Tibial artery (tissue), 4 donors: Measurements from ENCODE around the gene CSNK2B.

Source experiments
- DNase-seq, 2 donors: peaks; one replicate each; pipeline ENCODE4 v3.0.0-alpha.2; 2019
- H3K27ac ChIP-seq, 2 donors: fragments of 200-600 bp; sonication (generic) in 1 of 2; 1 replicate in 1 of 2; 2 replicates in 1 of 2; pipeline ENCODE4 v1.5.1; 2018 to 2019; ENCODE audit warnings: mild to moderate bottlenecking in 1 of 2
- H3K27me3 ChIP-seq, 2 donors: fragments of 200-600 bp; sonication (generic) in 1 of 2; one replicate each; pipeline versions ENCODE4 v1.5.1 to v1.6.0; 2016 to 2019
- H3K36me3 ChIP-seq, 3 donors: fragments of 200-600 bp; sonication (generic) in 2 of 3; one replicate each; pipeline ENCODE4 v1.5.1; 2016 to 2019; ENCODE audit warnings: mild to moderate bottlenecking in 2 of 3
- H3K4me1 ChIP-seq, 4 donors: fragments of 200-600 bp; sonication (generic) in 2 of 4; 1 replicate in 3 of 4; 2 replicates in 1 of 4; pipeline ENCODE4 v1.5.1; 2016 to 2019
- H3K4me3 ChIP-seq, 2 donors: fragments of 200-600 bp; sonication (generic) in 1 of 2; 1 replicate in 1 of 2; 2 replicates in 1 of 2; pipeline ENCODE4 v1.5.1; 2018 to 2019; ENCODE audit warnings: mild to moderate bottlenecking in 2 of 2
- H3K9me3 ChIP-seq, 3 donors: fragments of 200-600 bp; sonication (generic) in 1 of 3; one replicate each; pipeline ENCODE4 v1.5.1; 2016 to 2019
- CTCF ChIP-seq, 2 experiments: fragments of 200-600 bp in 1 of 2; fragments of 450-650 bp in 1 of 2; IDR thresholded peaks; one replicate each; pipeline ENCODE4 v1.5.1; 2017 to 2019; ENCODE audit warnings: antibody characterized with exemption in 2 of 2, mild to moderate bottlenecking in 1 of 2, moderate library complexity in 1 of 2
- intact Hi-C: fragments of 100-400 bp; cut with DNase I; formaldehyde crosslinking; loops from one replicate; pipeline ENCODE4 v1.15.0; 2023; ENCODE audit warnings: low total_unique reads

The CSNK2B gene

GRCh38 chr6:31660381-31661261 is 5.3 kb upstream of the CSNK2B start, which contains the start of gene C6orf47:
TSS of gene C6orf47 (minus strand) at chr6:31660778. CDS start at chr6:31659947, 831 bp downstream.
- Histone ChIP-seq H3K4me3 (peak within 1 kb of the TSS; percentile 67 to 68), H3K27ac (peak within 1 kb of the TSS; percentile 78 to 81), H3K36me3 (peaks cover 4 to 49% (median 24%) of the 10 kb centered on the region in 3 donors), H3K4me1 (peaks cover 6 to 68% (median 51%) of the 10 kb centered on the region in 4 donors), H3K9me3 (no peaks in the 10 kb centered on the region), H3K27me3 (no peaks in the 10 kb centered on the region)
- no peak for TF ChIP-seq CTCF (IDR thresholded peaks at IDR 0.05)
- DNase-seq, result peak; percentile 88 to 94
- intact Hi-C loops, result no loop called here

- H3K4me3 ChIP-seq, result peak overlapping the region; percentile 67 to 68
- H3K4me1 ChIP-seq, result peaks cover 6 to 67% (median 53%) of the 10 kb centered on the region in 4 donors
- intact Hi-C loops, result no loop called here
- no peaks in the 10 kb centered on the region for H3K27me3 ChIP-seq
- H3K9me3 ChIP-seq, result no peaks in the 10 kb centered on the region
- DNase-seq, result no peak
- peaks cover 4 to 41% (median 24%) of the 10 kb centered on the region in 3 donors for H3K36me3 ChIP-seq
- no peak for TF ChIP-seq CTCF (IDR thresholded peaks at IDR 0.05)
- H3K27ac ChIP-seq, result peak overlapping the region; percentile 78 to 81
Measured at GRCh38 chr6:31661262-31662123, 4.4 kb upstream of the CSNK2B start.

- H3K4me1 ChIP-seq, result peaks cover 6 to 73% (median 60%) of the 10 kb centered on the region in 4 donors
- H3K36me3 ChIP-seq, result peaks cover 6 to 35% (median 23%) of the 10 kb centered on the region in 3 donors
- H3K4me3 ChIP-seq, result no peak overlapping the region
- DNase-seq, result no peak
- intact Hi-C loops, result no loop called here
- peak overlapping the region; percentile 11 to 78 for H3K27ac ChIP-seq
- no peaks in the 10 kb centered on the region for H3K9me3 ChIP-seq
- no peaks in the 10 kb centered on the region for H3K27me3 ChIP-seq
- TF ChIP-seq CTCF (IDR thresholded peaks at IDR 0.05), result no peak
Measured at GRCh38 chr6:31662124-31662723, 3.7 kb upstream of the CSNK2B start.

- TF ChIP-seq CTCF (IDR thresholded peaks at IDR 0.05), result no peak
- no peak for DNase-seq
- Histone ChIP-seq H3K27me3 (no peaks in the 10 kb centered on the region), H3K4me1 (peaks cover 6 to 74% (median 60%) of the 10 kb centered on the region in 4 donors), H3K27ac (peak overlapping the region; percentile 93 to 94), H3K9me3 (no peaks in the 10 kb centered on the region), H3K4me3 (peak overlapping the region; percentile 77 to 88), H3K36me3 (peaks cover 13 to 36% (median 26%) of the 10 kb centered on the region in 3 donors)
- intact Hi-C loops, result no loop called here
Measured at GRCh38 chr6:31663126-31663960, 2.5 kb upstream of the CSNK2B start.
